Osteocyte (in vitro differentiated cells): ENCODE measurements around the gene WDR18. TPM values are rescaled to one million over a fixed set of nuclear protein-coding genes. Genes with fewer than 3 reads are reported as not detected.
A peak's percentile ranks its signal among the peaks of the same experiment; 100 is the strongest.

Experiments
- DNase-seq: peaks from one replicate; pipeline ENCODE4 v3.0.0; 2021; ENCODE audit warnings: mixed read lengths; ENCODE audit not compliant: unreplicated experiment; ENCODE audit errors: extremely low spot score
- H3K27ac Mint-ChIP-seq: one replicate; pipeline ENCODE4 v1.8.0; 2021; ENCODE audit warnings: mild to moderate bottlenecking, mixed read lengths; ENCODE audit not compliant: unreplicated experiment
- H3K27me3 Mint-ChIP-seq: one replicate; pipeline ENCODE4 v1.8.0; 2021; ENCODE audit warnings: mixed read lengths; ENCODE audit not compliant: unreplicated experiment
- H3K36me3 Mint-ChIP-seq: one replicate; pipeline ENCODE4 v1.8.0; 2021; ENCODE audit warnings: mixed read lengths; ENCODE audit not compliant: unreplicated experiment
- H3K4me1 Mint-ChIP-seq: one replicate; pipeline ENCODE4 v1.8.0; 2021; ENCODE audit warnings: mixed read lengths; ENCODE audit not compliant: unreplicated experiment
- H3K4me3 Mint-ChIP-seq: one replicate; pipeline ENCODE4 v1.8.0; 2021; ENCODE audit warnings: mild to moderate bottlenecking, moderate library complexity, mixed read lengths; ENCODE audit not compliant: unreplicated experiment
- H3K9me3 Mint-ChIP-seq: one replicate; pipeline ENCODE4 v1.8.0; 2021; ENCODE audit warnings: mixed read lengths; ENCODE audit not compliant: unreplicated experiment
- CTCF ChIP-seq: fragments of 200-600 bp; sonication (generic); IDR thresholded peaks from 2 replicates; pipeline ENCODE4 v1.5.0; 2021; ENCODE audit warnings: antibody characterized with exemption, mild to moderate bottlenecking, moderate library complexity
- total RNA-seq: library from RNA; stranded (reverse); gene quantifications from 2 replicates; pipeline ENCODE4 v1.2.1, GENCODE V29; 2021

The WDR18 gene
- total RNA-seq, 1 donor from 2014 or later = 61.2 TPM

DNA sequence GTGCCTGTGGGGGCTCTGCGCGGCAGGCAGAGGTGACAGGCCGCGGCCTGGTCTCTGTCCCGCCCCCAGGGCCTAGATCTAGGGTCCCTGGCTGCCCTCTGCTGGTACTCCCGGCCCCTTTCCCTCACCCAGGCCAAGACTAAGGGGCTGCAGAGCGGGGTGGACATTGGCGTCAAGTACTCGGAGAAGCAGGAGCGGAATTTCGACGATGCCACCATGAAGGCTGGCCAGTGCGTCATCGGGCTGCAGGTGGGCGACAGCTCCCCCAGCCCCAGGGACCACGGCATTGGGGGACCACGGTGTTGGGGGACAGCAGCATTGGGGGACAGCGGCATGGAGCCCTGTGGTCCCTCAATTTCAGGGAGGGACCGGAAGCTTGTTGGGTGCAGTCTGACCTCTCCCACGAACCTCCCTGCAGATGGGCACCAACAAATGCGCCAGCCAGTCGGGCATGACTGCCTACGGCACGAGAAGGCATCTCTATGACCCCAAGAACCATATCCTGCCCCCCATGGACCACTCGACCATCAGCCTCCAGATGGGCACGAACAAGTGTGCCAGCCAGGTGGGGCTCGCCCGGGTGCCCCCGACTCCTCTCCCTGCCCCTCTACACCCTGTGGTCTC lies 52.0 kb downstream of the WDR18 start:
- H3K27me3 Mint-ChIP-seq = no peaks in the 10 kb centered on the region
- no peaks in the 10 kb centered on the region for H3K9me3 Mint-ChIP-seq
- no peak overlapping the region for H3K27ac Mint-ChIP-seq
- H3K36me3 Mint-ChIP-seq = peaks cover 22% of the 10 kb centered on the region
- DNase-seq = no peak
- H3K4me1 Mint-ChIP-seq = peaks cover 46% of the 10 kb centered on the region
- no peak for TF ChIP-seq CTCF
- H3K4me3 Mint-ChIP-seq = no peak overlapping the region

GRCh38 chr19:1037621-1038064 lies 53.5 kb downstream of the WDR18 start:
- no peaks in the 10 kb centered on the region for H3K9me3 Mint-ChIP-seq
- peaks cover 17% of the 10 kb centered on the region for H3K36me3 Mint-ChIP-seq
- no peak for DNase-seq
- H3K27ac Mint-ChIP-seq = peak overlapping the region; percentile 89
- no peak for TF ChIP-seq CTCF
- H3K4me1 Mint-ChIP-seq = peaks cover 51% of the 10 kb centered on the region
- H3K4me3 Mint-ChIP-seq = peak overlapping the region; percentile 19
- H3K27me3 Mint-ChIP-seq = no peaks in the 10 kb centered on the region

- peak overlapping the region; percentile 89 for H3K27ac Mint-ChIP-seq
- peaks cover 49% of the 10 kb centered on the region for H3K4me1 Mint-ChIP-seq
- DNase-seq = no peak
- no peak for TF ChIP-seq CTCF
- H3K27me3 Mint-ChIP-seq = no peaks in the 10 kb centered on the region
- H3K4me3 Mint-ChIP-seq = no peak overlapping the region
- peaks cover 15% of the 10 kb centered on the region for H3K36me3 Mint-ChIP-seq
- H3K9me3 Mint-ChIP-seq = no peaks in the 10 kb centered on the region
Observed at GRCh38 chr19:1038978-1039645, 55.0 kb downstream of the WDR18 start.

- no peaks in the 10 kb centered on the region for H3K27me3 Mint-ChIP-seq
- no peaks in the 10 kb centered on the region for H3K9me3 Mint-ChIP-seq
- DNase-seq = peak; percentile 98
- H3K4me3 Mint-ChIP-seq = peak within 1 kb of the TSS; percentile 88
- peaks cover 49% of the 10 kb centered on the region for H3K4me1 Mint-ChIP-seq
- peaks cover 15% of the 10 kb centered on the region for H3K36me3 Mint-ChIP-seq
- TF ChIP-seq CTCF = no peak
- H3K27ac Mint-ChIP-seq = peak within 1 kb of the TSS; percentile 89
Observed at GRCh38 chr19:1039646-1040475, 55.7 kb downstream of the WDR18 start, which contains the start of gene ABCA7. ABCA7 (plus strand) TSS chr19:1040107; CDS start chr19:1041362, 1,255 bp downstream.
